SK-N-SH treated with all-trans-retinoic acid at 6 μM for 48 hours (cell line): ENCODE measurements around the gene CDCA7L.
"Not testable (repeated sequence)": the region's sequence is repeated elsewhere in the genome, so short reads cannot be mapped to it uniquely, and the experiment has no call there.

Experiments used
- ATAC-seq: fragments of 200-7000 bp; cut with Tn5 transposase; 3 replicates; pipeline ENCODE4 v1.9.1; 2020; ENCODE audit warnings: mild to moderate bottlenecking, moderate library complexity
- ARNTL ChIP-seq: fragments of 450-650 bp; formaldehyde crosslinking; IDR thresholded peaks from 2 replicates; pipeline ENCODE4 v1.5.0; 2020; ENCODE audit warnings: low read depth, mild to moderate bottlenecking, moderate library complexity, borderline replicate concordance
- BACH2 ChIP-seq: fragments of 250-450 bp; sonication (Bioruptor Pico); IDR thresholded peaks from 2 replicates; pipeline ENCODE4 v1.9.0; 2021; ENCODE audit warnings: mild to moderate bottlenecking, borderline replicate concordance
- CSDC2 ChIP-seq: fragments of 250-450 bp; sonication (Bioruptor Pico); IDR thresholded peaks from 2 replicates; pipeline ENCODE4 v1.5.0; 2020; ENCODE audit warnings: mild to moderate bottlenecking, moderate library complexity
- ESRRG ChIP-seq: fragments of 250-450 bp; sonication (Bioruptor Pico); IDR thresholded peaks from 2 replicates; pipeline ENCODE4 v1.6.1; 2021; ENCODE audit warnings: mild to moderate bottlenecking
- GLIS3 ChIP-seq: fragments of 250-450 bp; sonication (Bioruptor Pico); IDR thresholded peaks from 2 replicates; pipeline ENCODE4 v1.5.0; 2020; ENCODE audit warnings: mild to moderate bottlenecking, moderate library complexity
- ISL1 ChIP-seq: fragments of 250-450 bp; sonication (Bioruptor Pico); IDR thresholded peaks from 2 replicates; pipeline ENCODE4 v2.1.2; 2022; ENCODE audit warnings: mild to moderate bottlenecking, moderate library complexity
- PPARA ChIP-seq: fragments of 250-450 bp; sonication (Bioruptor Pico); IDR thresholded peaks from 2 replicates; pipeline ENCODE4 v1.5.0; 2020; ENCODE audit warnings: mild to moderate bottlenecking, borderline replicate concordance
- RARB ChIP-seq: fragments of 250-450 bp; sonication (Bioruptor Pico); IDR thresholded peaks from 2 replicates; pipeline ENCODE4 v1.8.0; 2021; ENCODE audit warnings: mild to moderate bottlenecking, moderate library complexity
- SNAI2 ChIP-seq: fragments of 250-450 bp; sonication (Bioruptor Pico); IDR thresholded peaks from 2 replicates; pipeline ENCODE4 v1.5.0; 2020; ENCODE audit warnings: mild to moderate bottlenecking, moderate library complexity
- TCF4 ChIP-seq: fragments of 250-450 bp; sonication (Bioruptor Pico); IDR thresholded peaks from 2 replicates; pipeline ENCODE4 v1.8.0; 2021; ENCODE audit warnings: mild to moderate bottlenecking, moderate library complexity, borderline replicate concordance
- TOX ChIP-seq: fragments of 250-450 bp; sonication (Bioruptor Pico); IDR thresholded peaks from 2 replicates; pipeline ENCODE4 v1.8.0; 2021; ENCODE audit warnings: mild to moderate bottlenecking, moderate library complexity, borderline replicate concordance
- ZC3H10 ChIP-seq: fragments of 250-450 bp; sonication (Bioruptor Pico); IDR thresholded peaks from 2 replicates; pipeline ENCODE4 v1.5.1; 2021; ENCODE audit warnings: mild to moderate bottlenecking, moderate library complexity
- ZFP3 ChIP-seq: fragments of 250-450 bp; sonication (Bioruptor Pico); IDR thresholded peaks from 2 replicates; pipeline ENCODE4 v1.5.0; 2020; ENCODE audit warnings: mild to moderate bottlenecking, moderate library complexity
- ZFP30 ChIP-seq: fragments of 450-650 bp; formaldehyde crosslinking; IDR thresholded peaks from 2 replicates; pipeline ENCODE4 v1.5.0; 2022; ENCODE audit warnings: mild to moderate bottlenecking, moderate library complexity
- ZNF565 ChIP-seq: fragments of 450-650 bp; formaldehyde crosslinking; conservative IDR thresholded peaks from 2 replicates; pipeline ENCODE4 v1.5.0; 2020; ENCODE audit warnings: low read depth, mild to moderate bottlenecking, moderate library complexity
- ZNF70 ChIP-seq: fragments of 450-650 bp; formaldehyde crosslinking; IDR thresholded peaks from 2 replicates; pipeline ENCODE4 v1.5.0; 2020; ENCODE audit warnings: mild to moderate bottlenecking, moderate library complexity
- ZNF8 ChIP-seq: fragments of 450-650 bp; formaldehyde crosslinking; IDR thresholded peaks from 2 replicates; pipeline ENCODE4 v1.5.0; 2020; ENCODE audit warnings: mild to moderate bottlenecking, moderate library complexity
- TF ChIP-seq, protein P1 (sequence below): fragments of 250-450 bp; sonication (Bioruptor Pico); IDR thresholded peaks from 2 replicates; pipeline ENCODE4 v1.5.1; 2021; ENCODE audit warnings: mild to moderate bottlenecking, moderate library complexity
- TF ChIP-seq, protein P2 (sequence below): fragments of 250-450 bp; sonication (Bioruptor Pico); IDR thresholded peaks from 2 replicates; pipeline ENCODE4 v1.8.0; 2020; ENCODE audit warnings: mild to moderate bottlenecking, moderate library complexity, borderline replicate concordance
- TF ChIP-seq, protein P3 (sequence below): fragments of 250-450 bp; sonication (Bioruptor Pico); IDR thresholded peaks from 2 replicates; pipeline ENCODE4 v1.5.1; 2020; ENCODE audit warnings: low read depth, mild to moderate bottlenecking, moderate library complexity
- TF ChIP-seq, protein P4 (sequence below): fragments of 250-450 bp; sonication (Bioruptor Pico); IDR thresholded peaks from 2 replicates; pipeline ENCODE4 v1.5.0; 2020; ENCODE audit warnings: mild to moderate bottlenecking, moderate library complexity

CDCA7L gene

DNA sequence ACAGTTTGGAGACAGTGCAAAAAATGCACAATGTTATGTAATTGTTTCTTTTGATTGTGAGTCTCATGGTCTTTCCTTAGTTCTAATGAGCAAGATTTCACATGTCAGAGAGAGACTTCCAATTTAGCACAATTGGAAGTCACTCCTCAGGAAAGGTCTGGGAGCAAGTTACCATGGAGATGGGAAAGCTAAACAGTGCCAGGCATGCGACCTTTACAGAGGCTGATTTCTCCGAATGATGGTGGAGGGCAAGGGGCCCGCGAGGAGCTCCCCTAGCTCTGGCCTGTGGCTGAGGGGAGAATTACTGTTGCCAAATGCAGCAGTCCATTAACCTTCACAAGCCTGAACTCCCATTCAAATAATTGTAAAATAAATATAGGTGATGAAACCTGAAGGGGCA is 59.3 kb downstream of the CDCA7L start:
- ATAC-seq, result no peak
- TF ChIP-seq TCF4 (CRISPR knock-in tag) (no peak), SNAI2 (no peak), TOX (CRISPR knock-in tag) (no peak), RARB (CRISPR knock-in tag) (no peak), ZNF70 (no peak), ZFP3 (CRISPR knock-in tag) (no peak), BACH2 (CRISPR knock-in tag) (no peak), ZC3H10 (CRISPR knock-in tag) (no peak), ESRRG (CRISPR knock-in tag) (no peak)
- TF ChIP-seq, protein P1, sequence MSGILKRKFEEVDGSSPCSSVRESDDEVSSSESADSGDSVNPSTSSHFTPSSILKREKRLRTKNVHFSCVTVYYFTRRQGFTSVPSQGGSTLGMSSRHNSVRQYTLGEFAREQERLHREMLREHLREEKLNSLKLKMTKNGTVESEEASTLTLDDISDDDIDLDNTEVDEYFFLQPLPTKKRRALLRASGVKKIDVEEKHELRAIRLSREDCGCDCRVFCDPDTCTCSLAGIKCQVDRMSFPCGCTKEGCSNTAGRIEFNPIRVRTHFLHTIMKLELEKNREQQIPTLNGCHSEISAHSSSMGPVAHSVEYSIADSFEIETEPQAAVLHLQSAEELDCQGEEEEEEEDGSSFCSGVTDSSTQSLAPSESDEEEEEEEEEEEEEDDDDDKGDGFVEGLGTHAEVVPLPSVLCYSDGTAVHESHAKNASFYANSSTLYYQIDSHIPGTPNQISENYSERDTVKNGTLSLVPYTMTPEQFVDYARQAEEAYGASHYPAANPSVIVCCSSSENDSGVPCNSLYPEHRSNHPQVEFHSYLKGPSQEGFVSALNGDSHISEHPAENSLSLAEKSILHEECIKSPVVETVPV, result no peak
- TF ChIP-seq, protein P2, sequence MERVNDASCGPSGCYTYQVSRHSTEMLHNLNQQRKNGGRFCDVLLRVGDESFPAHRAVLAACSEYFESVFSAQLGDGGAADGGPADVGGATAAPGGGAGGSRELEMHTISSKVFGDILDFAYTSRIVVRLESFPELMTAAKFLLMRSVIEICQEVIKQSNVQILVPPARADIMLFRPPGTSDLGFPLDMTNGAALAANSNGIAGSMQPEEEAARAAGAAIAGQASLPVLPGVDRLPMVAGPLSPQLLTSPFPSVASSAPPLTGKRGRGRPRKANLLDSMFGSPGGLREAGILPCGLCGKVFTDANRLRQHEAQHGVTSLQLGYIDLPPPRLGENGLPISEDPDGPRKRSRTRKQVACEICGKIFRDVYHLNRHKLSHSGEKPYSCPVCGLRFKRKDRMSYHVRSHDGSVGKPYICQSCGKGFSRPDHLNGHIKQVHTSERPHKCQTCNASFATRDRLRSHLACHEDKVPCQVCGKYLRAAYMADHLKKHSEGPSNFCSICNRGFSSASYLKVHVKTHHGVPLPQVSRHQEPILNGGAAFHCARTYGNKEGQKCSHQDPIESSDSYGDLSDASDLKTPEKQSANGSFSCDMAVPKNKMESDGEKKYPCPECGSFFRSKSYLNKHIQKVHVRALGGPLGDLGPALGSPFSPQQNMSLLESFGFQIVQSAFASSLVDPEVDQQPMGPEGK (CRISPR knock-in tag), result no peak
- TF ChIP-seq, protein P3, sequence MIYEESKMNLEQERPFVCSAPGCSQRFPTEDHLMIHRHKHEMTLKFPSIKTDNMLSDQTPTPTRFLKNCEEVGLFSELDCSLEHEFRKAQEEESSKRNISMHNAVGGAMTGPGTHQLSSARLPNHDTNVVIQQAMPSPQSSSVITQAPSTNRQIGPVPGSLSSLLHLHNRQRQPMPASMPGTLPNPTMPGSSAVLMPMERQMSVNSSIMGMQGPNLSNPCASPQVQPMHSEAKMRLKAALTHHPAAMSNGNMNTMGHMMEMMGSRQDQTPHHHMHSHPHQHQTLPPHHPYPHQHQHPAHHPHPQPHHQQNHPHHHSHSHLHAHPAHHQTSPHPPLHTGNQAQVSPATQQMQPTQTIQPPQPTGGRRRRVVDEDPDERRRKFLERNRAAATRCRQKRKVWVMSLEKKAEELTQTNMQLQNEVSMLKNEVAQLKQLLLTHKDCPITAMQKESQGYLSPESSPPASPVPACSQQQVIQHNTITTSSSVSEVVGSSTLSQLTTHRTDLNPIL (CRISPR knock-in tag), result no peak

DNA sequence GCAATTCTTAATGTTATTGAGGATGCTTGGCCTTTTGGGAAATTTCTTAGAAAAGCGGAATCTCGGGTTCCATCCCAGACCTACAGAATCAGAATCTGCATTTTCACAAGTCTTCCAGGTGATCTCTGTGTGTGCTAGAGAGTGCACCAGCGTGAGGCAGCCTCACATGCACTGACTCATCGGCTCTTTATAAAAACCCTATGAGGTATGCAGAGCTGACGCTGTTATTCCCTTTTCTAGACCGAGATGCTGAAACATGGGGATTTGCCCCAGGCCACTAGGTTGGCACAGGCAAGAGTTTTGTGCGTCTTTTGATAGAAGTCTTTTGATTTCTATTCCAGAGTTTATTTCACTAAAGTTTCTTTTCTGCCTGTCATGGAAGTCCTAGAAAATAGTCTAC is 61.2 kb downstream of the CDCA7L start:
- ATAC-seq, result no peak
- no peak for TF ChIP-seq ZC3H10 (CRISPR knock-in tag)
- TF ChIP-seq ESRRG (CRISPR knock-in tag), result no peak
- no peak for TF ChIP-seq GLIS3
- TF ChIP-seq ARNTL, result no peak
- TF ChIP-seq ZFP30 (CRISPR knock-in tag), result no peak
- no peak for TF ChIP-seq TOX (CRISPR knock-in tag)
- no peak for TF ChIP-seq ZNF8 (CRISPR knock-in tag)
- TF ChIP-seq, protein P4, sequence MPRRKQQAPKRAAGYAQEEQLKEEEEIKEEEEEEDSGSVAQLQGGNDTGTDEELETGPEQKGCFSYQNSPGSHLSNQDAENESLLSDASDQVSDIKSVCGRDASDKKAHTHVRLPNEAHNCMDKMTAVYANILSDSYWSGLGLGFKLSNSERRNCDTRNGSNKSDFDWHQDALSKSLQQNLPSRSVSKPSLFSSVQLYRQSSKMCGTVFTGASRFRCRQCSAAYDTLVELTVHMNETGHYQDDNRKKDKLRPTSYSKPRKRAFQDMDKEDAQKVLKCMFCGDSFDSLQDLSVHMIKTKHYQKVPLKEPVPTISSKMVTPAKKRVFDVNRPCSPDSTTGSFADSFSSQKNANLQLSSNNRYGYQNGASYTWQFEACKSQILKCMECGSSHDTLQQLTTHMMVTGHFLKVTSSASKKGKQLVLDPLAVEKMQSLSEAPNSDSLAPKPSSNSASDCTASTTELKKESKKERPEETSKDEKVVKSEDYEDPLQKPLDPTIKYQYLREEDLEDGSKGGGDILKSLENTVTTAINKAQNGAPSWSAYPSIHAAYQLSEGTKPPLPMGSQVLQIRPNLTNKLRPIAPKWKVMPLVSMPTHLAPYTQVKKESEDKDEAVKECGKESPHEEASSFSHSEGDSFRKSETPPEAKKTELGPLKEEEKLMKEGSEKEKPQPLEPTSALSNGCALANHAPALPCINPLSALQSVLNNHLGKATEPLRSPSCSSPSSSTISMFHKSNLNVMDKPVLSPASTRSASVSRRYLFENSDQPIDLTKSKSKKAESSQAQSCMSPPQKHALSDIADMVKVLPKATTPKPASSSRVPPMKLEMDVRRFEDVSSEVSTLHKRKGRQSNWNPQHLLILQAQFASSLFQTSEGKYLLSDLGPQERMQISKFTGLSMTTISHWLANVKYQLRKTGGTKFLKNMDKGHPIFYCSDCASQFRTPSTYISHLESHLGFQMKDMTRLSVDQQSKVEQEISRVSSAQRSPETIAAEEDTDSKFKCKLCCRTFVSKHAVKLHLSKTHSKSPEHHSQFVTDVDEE, result no peak
- TF ChIP-seq, protein P2 (CRISPR knock-in tag), result no peak
- no peak for TF ChIP-seq ZFP3 (CRISPR knock-in tag)
- no peak for TF ChIP-seq BACH2 (CRISPR knock-in tag)

DNA sequence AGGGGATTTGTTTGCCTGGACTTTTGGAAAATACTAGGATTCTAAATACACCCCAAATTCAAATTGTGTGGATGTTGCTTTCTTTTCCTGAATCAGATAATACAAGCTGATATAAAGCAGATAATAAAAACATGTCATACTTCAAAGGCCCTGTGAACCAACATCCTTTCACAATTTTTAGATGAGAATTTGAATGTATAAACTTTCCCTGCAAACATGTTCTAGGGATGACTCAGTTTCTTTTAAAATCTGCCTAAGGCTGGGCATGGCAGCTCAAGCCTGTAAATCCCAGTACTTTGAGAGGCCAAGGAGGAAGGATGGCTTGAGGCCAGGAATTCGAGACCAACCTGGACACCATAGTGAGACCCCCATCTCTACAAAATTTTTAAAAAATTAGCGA is 62.2 kb downstream of the CDCA7L start:
- ATAC-seq, result not testable (repeated sequence)

DNA sequence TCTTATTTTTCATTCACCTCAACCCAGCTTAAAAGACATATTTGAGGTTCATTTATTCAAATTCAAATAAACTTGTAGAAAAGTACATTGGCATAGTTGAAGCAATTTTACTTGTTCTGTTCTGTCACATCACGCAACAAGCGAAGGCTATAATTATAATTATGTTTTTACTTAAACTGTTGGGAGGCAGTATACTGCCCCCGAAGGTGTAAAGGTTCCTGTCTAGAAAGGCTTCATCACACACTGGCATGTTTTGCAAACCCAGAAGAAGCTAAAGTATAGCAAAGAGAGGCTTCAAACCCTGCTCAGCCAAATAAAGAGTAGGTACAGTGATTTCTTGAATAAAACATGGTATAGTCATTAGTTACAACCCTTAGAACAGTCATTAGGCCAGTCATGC is 62.6 kb downstream of the CDCA7L start:
- ATAC-seq, result no peak

More for the DNA sequence above, 62.6 kb downstream of the CDCA7L start:
- TF ChIP-seq GLIS3, result no peak
- no peak for TF ChIP-seq PPARA (CRISPR knock-in tag)
- no peak for TF ChIP-seq RARB (CRISPR knock-in tag)
- no peak for TF ChIP-seq BACH2 (CRISPR knock-in tag)
- no peak for TF ChIP-seq TCF4 (CRISPR knock-in tag)
- no peak for TF ChIP-seq SNAI2
- TF ChIP-seq, protein P4, result no peak
- TF ChIP-seq CSDC2, result no peak
- TF ChIP-seq ZNF565 (CRISPR knock-in tag), result no peak
- TF ChIP-seq ZFP30 (CRISPR knock-in tag), result no peak
- no peak for TF ChIP-seq ISL1 (CRISPR knock-in tag)
- TF ChIP-seq, protein P3 (CRISPR knock-in tag), result no peak
